Measurements from ENCODE around the gene C12orf75. TPM values are rescaled to one million over a fixed set of nuclear protein-coding genes. Genes with fewer than 3 reads are reported as not detected.

The C12orf75 gene
- total RNA-seq, 6 experiments from 2014 or later, result 1.3 to 5.5 (median 2.7) TPM

DNA sequence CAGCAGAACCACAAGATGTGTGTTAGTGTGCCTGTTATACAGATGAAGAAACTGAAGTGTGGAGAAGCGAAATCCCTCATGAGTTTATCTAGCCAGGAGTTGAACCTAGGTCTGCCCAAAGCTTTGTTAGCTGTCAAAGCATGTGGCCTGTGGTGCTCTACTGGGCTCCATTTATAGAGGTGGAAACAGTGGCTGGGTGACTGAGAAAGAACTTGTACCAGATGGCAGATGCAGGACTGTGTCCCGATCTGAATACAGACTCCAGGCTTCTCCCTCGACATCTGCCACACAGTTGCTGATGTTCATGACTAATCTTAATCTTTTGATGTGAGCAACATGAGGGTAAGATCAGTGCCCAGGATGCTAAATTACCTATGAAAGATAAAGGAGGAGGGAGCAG is 89.1 kb downstream of the C12orf75 start:
- intact Hi-C loops (cut with DNase I), result loop anchor here in 1 of 2 donors (5.0 to 10.0 kb wide), 3 partner anchors 718 to 803 kb away; partner anchors contain the start of gene NUAK1
- no peak for DNase-seq
- Histone ChIP-seq H3K36me3 (no peaks in the 10 kb centered on the region), H3K27ac (no peak overlapping the region), H3K27me3 (no peaks in the 10 kb centered on the region), H3K9me3 (no peaks in the 10 kb centered on the region), H3K4me1 (no peaks in the 10 kb centered on the region), H3K4me3 (no peak overlapping the region)
- no peak for TF ChIP-seq POLR2A (IDR thresholded peaks at IDR 0.05)
- TF ChIP-seq, protein P1, sequence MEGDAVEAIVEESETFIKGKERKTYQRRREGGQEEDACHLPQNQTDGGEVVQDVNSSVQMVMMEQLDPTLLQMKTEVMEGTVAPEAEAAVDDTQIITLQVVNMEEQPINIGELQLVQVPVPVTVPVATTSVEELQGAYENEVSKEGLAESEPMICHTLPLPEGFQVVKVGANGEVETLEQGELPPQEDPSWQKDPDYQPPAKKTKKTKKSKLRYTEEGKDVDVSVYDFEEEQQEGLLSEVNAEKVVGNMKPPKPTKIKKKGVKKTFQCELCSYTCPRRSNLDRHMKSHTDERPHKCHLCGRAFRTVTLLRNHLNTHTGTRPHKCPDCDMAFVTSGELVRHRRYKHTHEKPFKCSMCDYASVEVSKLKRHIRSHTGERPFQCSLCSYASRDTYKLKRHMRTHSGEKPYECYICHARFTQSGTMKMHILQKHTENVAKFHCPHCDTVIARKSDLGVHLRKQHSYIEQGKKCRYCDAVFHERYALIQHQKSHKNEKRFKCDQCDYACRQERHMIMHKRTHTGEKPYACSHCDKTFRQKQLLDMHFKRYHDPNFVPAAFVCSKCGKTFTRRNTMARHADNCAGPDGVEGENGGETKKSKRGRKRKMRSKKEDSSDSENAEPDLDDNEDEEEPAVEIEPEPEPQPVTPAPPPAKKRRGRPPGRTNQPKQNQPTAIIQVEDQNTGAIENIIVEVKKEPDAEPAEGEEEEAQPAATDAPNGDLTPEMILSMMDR (IDR thresholded peaks at IDR 0.05), result no peak
- 82% methylated on average over 1 of the region's 3 CpGs for WGBS (ENCODE audit: insufficient coverage, low coverage, low lambda C conversion rate, missing lambda C conversion rate)
- no peak for ATAC-seq

DNA sequence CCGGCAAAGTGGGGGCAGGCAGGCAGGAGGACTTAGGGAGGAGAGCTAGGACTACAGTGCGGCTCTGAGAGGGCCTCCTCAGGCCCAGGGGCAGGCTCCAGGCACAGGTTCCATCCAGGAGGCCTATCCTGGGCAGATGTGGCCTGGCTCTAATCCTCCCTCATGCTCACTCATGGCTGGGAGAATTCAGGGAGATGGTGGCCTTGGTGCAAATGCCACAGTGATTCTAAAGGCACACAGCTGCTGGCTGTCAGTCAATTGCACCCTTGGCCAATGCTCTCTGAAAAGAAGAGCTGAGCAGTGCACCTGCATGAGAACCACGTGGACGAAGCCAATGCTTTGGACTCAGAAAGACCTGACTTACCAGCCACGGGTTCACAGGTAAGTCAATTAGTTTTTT is 89.6 kb downstream of the C12orf75 start:
- DNase-seq (no peak), ATAC-seq (no peak)
- no peak overlapping the region for H3K27ac ChIP-seq
- H3K27me3 ChIP-seq, result no peaks in the 10 kb centered on the region
- 50% methylated on average over 3 of the region's 5 CpGs for WGBS (ENCODE audit: insufficient coverage, low coverage, low lambda C conversion rate, missing lambda C conversion rate)
- intact Hi-C loops (cut with DNase I), result loop anchor here in 1 of 2 donors (5.0 to 10.0 kb wide), 2 partner anchors 717 to 785 kb away; partner anchors contain the start of gene NUAK1
- TF ChIP-seq POLR2A (IDR thresholded peaks at IDR 0.05), result no peak
- TF ChIP-seq, protein P1 (IDR thresholded peaks at IDR 0.05), result no peak
- H3K4me1 ChIP-seq, result no peaks in the 10 kb centered on the region
- no peaks in the 10 kb centered on the region for H3K36me3 ChIP-seq
- H3K4me3 ChIP-seq, result no peak overlapping the region
- H3K9me3 ChIP-seq, result no peaks in the 10 kb centered on the region

DNA sequence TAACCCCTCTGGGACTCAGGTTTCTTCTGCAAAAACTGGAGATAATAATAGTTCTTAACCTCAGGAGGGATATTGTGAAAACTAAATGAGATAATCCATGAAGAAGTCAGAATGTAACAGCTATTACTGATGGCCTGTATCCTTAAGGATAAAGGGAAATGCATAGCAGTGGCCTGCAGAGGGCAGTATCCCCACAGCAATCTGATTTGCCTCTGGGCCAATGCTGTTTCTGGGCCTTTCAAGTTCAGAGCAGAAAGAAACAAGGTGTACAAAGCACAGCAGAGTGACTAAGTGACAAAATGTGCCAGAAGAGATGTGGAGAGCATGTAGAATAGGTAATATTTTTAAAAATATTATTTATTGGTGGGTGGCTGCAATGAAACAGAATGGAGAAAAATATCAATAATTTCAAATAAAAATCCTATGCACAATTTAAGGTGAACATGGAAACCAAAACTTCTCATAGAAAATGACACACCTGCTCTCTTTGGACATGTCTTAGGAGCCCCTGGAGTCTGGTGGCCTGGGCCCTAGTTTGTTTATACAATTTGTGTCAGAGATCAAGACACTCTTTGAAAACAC is 90.3 kb downstream of the C12orf75 start:
- no peaks in the 10 kb centered on the region for H3K4me1 ChIP-seq
- intact Hi-C loops (cut with DNase I), result loop anchor here in 1 of 2 donors (5.0 to 10.0 kb wide), 2 partner anchors 717 to 784 kb away; partner anchors contain the start of gene NUAK1
- no peaks in the 10 kb centered on the region for H3K27me3 ChIP-seq
- DNase-seq, result peak; percentile 65 to 77 (median 71)
- no peak overlapping the region for H3K27ac ChIP-seq
- no peaks in the 10 kb centered on the region for H3K36me3 ChIP-seq
- TF ChIP-seq, protein P1 (IDR thresholded peaks at IDR 0.05), result peak; percentile 86 to 96 (median 94)
- no peak for TF ChIP-seq POLR2A (IDR thresholded peaks at IDR 0.05)
- ATAC-seq, result peak; percentile 97 to 99 (median 98)
- H3K9me3 ChIP-seq, result no peaks in the 10 kb centered on the region
- no peak overlapping the region for H3K4me3 ChIP-seq

Other genes starting within 250 kb of the C12orf75 start
- under 1 TPM; 0.15 to 0.90 (median 0.28) TPM for gene ALDH1L2, start 246.2 kb upstream of the C12orf75 start, total RNA-seq
- gene WASHC4, start 223.0 kb upstream of the C12orf75 start, total RNA-seq, result 10 to 100 TPM; 24.4 to 51.4 (median 36.2) TPM
- 10 to 100 TPM; 10.2 to 23.2 (median 16.5) TPM for gene APPL2, start 94.5 kb upstream of the C12orf75 start, total RNA-seq